Erythroblast (primary cell): Measurements from ENCODE around the gene RNF220.
"Not testable (repeated sequence)": the region's sequence is repeated elsewhere in the genome, so short reads cannot be mapped to it uniquely, and the experiment has no call there.

ENCODE experiments used
- GATA1 ChIP-seq: IDR thresholded peaks from 2 replicates; pipeline ENCODE4 v1.6.1; 2011; ENCODE audit warnings: low read depth, mild to moderate bottlenecking, control low read depth, low read length, moderate library complexity
- POLR2A ChIP-seq: IDR thresholded peaks from 2 replicates; pipeline ENCODE4 v1.6.1; 2011; ENCODE audit warnings: mild to moderate bottlenecking, low read length

- TF ChIP-seq POLR2A, GATA1: not testable (repeated sequence)
Measured at GRCh38 chr1:44560696-44561095, 155.6 kb downstream of the RNF220 start.
